ENCODE data around the gene BMPR2.
"Not testable (repeated sequence)": the region's sequence is repeated elsewhere in the genome, so short reads cannot be mapped to it uniquely, and the experiment has no call there.

The BMPR2 gene

DNA sequence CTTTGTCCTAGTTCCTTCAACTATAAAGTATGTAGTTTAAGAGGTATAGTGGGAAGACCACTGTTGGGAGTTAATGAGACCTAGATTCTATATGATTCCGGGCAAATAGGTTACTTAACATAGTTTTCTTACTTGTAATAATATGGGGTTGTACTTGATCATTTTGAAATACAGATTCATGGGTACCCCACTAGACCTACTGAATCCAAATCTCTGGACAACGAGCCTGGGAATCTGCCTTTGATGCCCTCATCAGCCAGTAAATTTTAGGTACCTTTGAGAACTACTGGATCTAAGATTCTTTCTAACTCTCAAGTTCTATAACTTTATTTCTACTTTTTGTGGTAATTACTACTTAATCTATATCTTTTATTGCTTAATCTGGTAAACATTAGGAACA lies 6.6 kb downstream of the BMPR2 start:
- no peak for DNase-seq (ENCODE audit: low spot score)

GRCh38 chr2:202386495-202386894 lies 10.4 kb downstream of the BMPR2 start:
- not testable (repeated sequence) for DNase-seq (ENCODE audit: low spot score)

- no peak for DNase-seq (ENCODE audit: low spot score)
Observed at GRCh38 chr2:202387608-202388342, 11.6 kb downstream of the BMPR2 start.

DNA sequence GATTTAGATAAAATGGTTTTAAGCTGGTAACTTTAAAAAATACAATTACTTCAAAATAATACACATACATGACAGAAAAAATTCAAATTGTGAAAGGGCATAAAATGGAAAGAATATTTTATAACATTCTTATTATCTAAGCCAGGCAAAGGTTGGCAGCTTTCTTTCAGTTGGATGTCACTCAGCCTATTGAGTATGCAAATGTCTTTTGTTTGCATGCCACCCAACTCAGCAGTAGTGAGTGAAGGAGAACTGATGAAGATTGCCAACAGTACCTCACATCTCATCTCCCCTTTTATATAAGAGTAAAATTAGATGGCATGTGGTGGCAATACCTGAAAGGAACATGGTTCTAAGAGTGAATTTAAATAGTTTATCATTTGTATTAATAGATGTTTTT lies 24.8 kb downstream of the BMPR2 start:
- no peak for DNase-seq (ENCODE audit: low spot score)

- no peak for DNase-seq (ENCODE audit: low spot score)
Observed at GRCh38 chr2:202405798-202406197, 29.7 kb downstream of the BMPR2 start.

DNA sequence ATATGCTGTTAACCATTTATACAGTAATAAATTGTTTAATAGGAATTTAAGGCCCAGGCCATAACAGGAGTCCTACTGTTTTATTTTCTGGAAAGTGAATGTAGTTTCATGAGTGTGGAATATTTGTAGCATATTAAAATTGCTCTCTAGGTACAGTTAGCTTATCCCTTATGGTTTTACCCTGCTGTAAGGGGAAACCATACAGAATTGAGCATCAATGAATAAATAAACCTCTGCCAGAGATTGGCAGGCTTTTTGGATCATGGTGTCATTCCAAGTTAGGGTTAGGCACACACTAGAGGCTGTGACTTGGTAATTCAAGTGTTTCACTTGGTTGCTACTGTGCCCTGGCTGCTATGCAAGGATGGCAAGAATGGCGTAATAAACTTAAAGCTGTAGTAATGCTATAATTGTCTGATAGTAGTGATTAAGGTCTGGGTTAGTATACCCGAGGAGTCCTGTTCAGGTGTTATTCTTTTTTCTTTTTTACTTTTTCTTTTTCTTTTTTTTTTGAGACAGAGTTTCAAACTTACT lies 30.4 kb downstream of the BMPR2 start:
- DNase-seq (ENCODE audit: low spot score), result no peak

GRCh38 chr2:202408546-202409140 lies 32.5 kb downstream of the BMPR2 start:
- no peak for DNase-seq (ENCODE audit: low spot score)

GRCh38 chr2:202410092-202410491 lies 34.0 kb downstream of the BMPR2 start:
- no peak for DNase-seq (ENCODE audit: low spot score)

GRCh38 chr2:202411097-202411496 lies 35.0 kb downstream of the BMPR2 start:
- no peak for DNase-seq (ENCODE audit: low spot score)

DNA sequence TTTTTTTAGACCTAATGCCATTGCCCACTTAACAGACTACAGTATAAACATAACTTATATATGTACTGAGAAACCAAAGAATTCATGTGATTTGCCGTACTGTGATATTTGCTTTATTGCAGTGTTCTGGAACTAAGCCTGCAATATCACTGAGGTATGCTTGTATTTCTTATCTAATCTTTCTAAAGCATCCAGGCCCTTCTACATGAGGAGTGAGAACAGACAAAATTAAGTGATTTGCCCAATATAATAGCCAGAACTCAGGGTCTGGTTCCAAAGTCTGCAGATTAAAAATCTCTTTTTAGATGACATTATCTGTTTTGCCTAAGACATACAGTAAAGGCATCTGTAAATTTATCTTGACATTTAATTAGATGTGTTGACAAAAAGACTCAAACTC lies 41.9 kb downstream of the BMPR2 start:
- no peak for DNase-seq (ENCODE audit: low spot score)

GRCh38 chr2:202418511-202418910 lies 42.4 kb downstream of the BMPR2 start:
- no peak for DNase-seq (ENCODE audit: low spot score)

DNA sequence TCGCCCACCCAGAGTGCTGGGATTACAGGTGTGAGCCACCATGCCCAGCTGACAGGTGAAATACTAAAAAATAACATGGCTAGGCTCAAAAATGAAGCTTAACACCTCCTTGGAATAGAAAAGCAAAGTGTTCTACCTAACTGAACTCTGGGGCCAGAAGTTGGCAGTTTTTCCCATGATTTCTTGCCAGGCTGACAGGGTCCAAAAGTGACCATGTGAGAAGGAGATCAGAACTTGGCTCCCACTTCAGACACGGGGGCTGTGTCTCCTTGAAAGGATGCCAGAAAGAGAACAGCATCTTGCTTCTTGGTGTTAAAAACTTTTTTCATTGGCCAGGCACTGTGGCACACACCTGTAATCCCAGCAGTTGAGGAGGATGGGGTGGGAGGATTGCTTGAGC lies 47.0 kb downstream of the BMPR2 start:
- no peak for DNase-seq (ENCODE audit: low spot score)

- no peak for DNase-seq (ENCODE audit: low spot score)
Observed at GRCh38 chr2:202425036-202425435, 48.9 kb downstream of the BMPR2 start.

GRCh38 chr2:202426751-202427150 lies 50.6 kb downstream of the BMPR2 start:
- DNase-seq (ENCODE audit: low spot score), result no peak

GRCh38 chr2:202429164-202429980 lies 53.2 kb downstream of the BMPR2 start:
- DNase-seq (ENCODE audit: low spot score), result no peak

- no peak for DNase-seq (ENCODE audit: low spot score)
Observed at GRCh38 chr2:202432776-202433175, 56.6 kb downstream of the BMPR2 start.

GRCh38 chr2:202434472-202434871 lies 58.3 kb downstream of the BMPR2 start:
- DNase-seq (ENCODE audit: low spot score), result no peak

GRCh38 chr2:202436626-202437025 lies 60.5 kb downstream of the BMPR2 start:
- no peak for DNase-seq (ENCODE audit: low spot score)

- DNase-seq (ENCODE audit: low spot score), result not testable (repeated sequence)
Observed at GRCh38 chr2:202440117-202440516, 64.0 kb downstream of the BMPR2 start.

DNA sequence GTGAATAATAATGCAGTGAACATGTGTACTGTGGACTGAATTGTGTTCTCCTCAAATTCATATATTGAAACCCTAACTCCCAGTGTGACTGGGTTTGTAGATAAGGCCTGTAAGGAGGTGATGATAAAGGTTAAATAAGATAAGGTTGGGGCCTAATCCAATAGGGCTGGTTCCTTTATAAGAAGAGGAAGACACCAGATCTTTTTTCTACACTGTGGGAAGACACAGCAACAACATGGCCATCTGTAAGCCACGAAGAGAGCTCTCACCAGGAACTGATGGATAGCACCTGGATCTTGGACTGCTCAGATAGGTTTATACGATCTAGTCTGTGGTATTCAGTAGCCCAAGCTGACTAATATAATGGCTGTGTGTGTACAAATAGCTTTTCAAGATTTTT lies 66.8 kb downstream of the BMPR2 start:
- DNase-seq (ENCODE audit: low spot score), result no peak

GRCh38 chr2:202444000-202444399 lies 67.9 kb downstream of the BMPR2 start:
- no peak for DNase-seq (ENCODE audit: low spot score)

- no peak for DNase-seq (ENCODE audit: low spot score)
Observed at GRCh38 chr2:202449344-202449743, 73.2 kb downstream of the BMPR2 start.

DNA sequence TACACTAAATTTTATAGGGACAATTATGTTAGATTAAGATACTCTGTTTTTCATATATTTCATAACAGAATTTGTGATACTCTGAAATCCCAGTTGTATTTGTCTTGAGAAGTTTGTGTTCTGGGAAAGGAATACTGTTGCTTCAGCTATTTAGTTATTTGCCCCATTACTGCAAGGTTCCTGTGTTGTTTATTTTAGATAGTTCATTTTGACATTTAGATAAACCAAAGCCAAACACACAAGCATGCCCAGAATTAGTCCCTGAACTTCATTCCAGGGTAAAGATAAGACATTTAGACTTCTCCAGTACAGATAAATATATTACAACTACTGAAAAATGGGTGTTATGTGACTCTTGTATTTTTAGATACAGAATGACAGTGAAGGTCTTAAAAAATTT lies 74.7 kb downstream of the BMPR2 start:
- no peak for DNase-seq (ENCODE audit: low spot score)
